GM21423 (cell line): ENCODE measurements around the gene SPC25.
"Not testable (repeated sequence)": the region's sequence is repeated elsewhere in the genome, so short reads cannot be mapped to it uniquely, and the experiment has no call there.

Experiments used
- ATAC-seq: cut with Tn5 transposase; IDR thresholded peaks from one replicate; pipeline ENCODE4 v1.9.1; 2021; ENCODE audit warnings: mild to moderate bottlenecking, moderate library complexity; ENCODE audit not compliant: unreplicated experiment

SPC25 gene

GRCh38 chr2:168890006-168890782, at the start of gene SPC25:
SPC25 (minus strand) TSS chr2:168890430; CDS start chr2:168889519, 911 bp downstream.
- ATAC-seq: peak; percentile 100

GRCh38 chr2:168939918-168940317, 49.7 kb upstream of the SPC25 start:
- ATAC-seq: no peak

- no peak for ATAC-seq
These were observed 48.8 kb upstream of the SPC25 start for GRCh38 chr2:168939061-168939460.

- ATAC-seq: no peak
These were observed 45.8 kb upstream of the SPC25 start for GRCh38 chr2:168935810-168936581.

- ATAC-seq: no peak
These were observed 44.6 kb upstream of the SPC25 start for GRCh38 chr2:168934826-168935225.

- ATAC-seq: not testable (repeated sequence)
These were observed 41.9 kb upstream of the SPC25 start for GRCh38 chr2:168932174-168932573.

GRCh38 chr2:168930242-168930641, 40.0 kb upstream of the SPC25 start:
- no peak for ATAC-seq

GRCh38 chr2:168929031-168929430, 38.8 kb upstream of the SPC25 start:
- no peak for ATAC-seq

- ATAC-seq: no peak
These were observed 38.0 kb upstream of the SPC25 start for GRCh38 chr2:168928113-168928831.

- no peak for ATAC-seq
These were observed 36.6 kb upstream of the SPC25 start for GRCh38 chr2:168926621-168927386.

- no peak for ATAC-seq
These were observed 30.4 kb upstream of the SPC25 start for GRCh38 chr2:168920504-168921157.

- ATAC-seq: no peak
These were observed 26.1 kb upstream of the SPC25 start for GRCh38 chr2:168916331-168916675.

- no peak for ATAC-seq
These were observed 25.5 kb upstream of the SPC25 start for GRCh38 chr2:168915441-168916330.

GRCh38 chr2:168913495-168913894, 23.3 kb upstream of the SPC25 start:
- no peak for ATAC-seq

GRCh38 chr2:168912901-168913369, 22.7 kb upstream of the SPC25 start:
- ATAC-seq: no peak

- ATAC-seq: no peak
These were observed 22.2 kb upstream of the SPC25 start for GRCh38 chr2:168912466-168912865.

GRCh38 chr2:168910330-168910729, 20.1 kb upstream of the SPC25 start:
- no peak for ATAC-seq

GRCh38 chr2:168907940-168908662, 17.9 kb upstream of the SPC25 start:
- no peak for ATAC-seq

GRCh38 chr2:168904358-168904757, 14.1 kb upstream of the SPC25 start:
- no peak for ATAC-seq
